Measurements from ENCODE around the gene RCAN2.

RCAN2 gene

DNA sequence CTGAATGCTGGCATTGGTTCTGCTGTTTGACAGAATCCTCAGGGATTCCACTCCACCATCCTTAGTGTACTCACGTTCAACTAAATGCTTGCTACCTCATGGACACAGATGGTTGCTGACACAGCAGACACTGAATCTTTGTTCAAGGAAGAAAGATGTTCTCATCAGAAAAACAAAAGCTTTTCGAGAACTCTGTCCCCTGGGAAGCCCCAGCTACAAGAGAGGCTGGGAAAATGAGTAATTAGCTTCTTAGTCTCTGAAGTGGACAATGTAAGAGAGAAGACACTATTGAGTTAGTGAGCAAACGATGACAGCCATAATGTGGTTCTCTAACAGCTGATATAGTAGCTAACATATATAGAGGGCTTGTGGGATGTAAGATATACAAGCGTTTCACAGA lies 289.5 kb downstream of the RCAN2 start:
- no peak for TF ChIP-seq ZNF70 (CRISPR knock-in tag; IDR thresholded peaks at IDR 0.05)
- TF ChIP-seq, protein P1, sequence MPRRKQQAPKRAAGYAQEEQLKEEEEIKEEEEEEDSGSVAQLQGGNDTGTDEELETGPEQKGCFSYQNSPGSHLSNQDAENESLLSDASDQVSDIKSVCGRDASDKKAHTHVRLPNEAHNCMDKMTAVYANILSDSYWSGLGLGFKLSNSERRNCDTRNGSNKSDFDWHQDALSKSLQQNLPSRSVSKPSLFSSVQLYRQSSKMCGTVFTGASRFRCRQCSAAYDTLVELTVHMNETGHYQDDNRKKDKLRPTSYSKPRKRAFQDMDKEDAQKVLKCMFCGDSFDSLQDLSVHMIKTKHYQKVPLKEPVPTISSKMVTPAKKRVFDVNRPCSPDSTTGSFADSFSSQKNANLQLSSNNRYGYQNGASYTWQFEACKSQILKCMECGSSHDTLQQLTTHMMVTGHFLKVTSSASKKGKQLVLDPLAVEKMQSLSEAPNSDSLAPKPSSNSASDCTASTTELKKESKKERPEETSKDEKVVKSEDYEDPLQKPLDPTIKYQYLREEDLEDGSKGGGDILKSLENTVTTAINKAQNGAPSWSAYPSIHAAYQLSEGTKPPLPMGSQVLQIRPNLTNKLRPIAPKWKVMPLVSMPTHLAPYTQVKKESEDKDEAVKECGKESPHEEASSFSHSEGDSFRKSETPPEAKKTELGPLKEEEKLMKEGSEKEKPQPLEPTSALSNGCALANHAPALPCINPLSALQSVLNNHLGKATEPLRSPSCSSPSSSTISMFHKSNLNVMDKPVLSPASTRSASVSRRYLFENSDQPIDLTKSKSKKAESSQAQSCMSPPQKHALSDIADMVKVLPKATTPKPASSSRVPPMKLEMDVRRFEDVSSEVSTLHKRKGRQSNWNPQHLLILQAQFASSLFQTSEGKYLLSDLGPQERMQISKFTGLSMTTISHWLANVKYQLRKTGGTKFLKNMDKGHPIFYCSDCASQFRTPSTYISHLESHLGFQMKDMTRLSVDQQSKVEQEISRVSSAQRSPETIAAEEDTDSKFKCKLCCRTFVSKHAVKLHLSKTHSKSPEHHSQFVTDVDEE (CRISPR knock-in tag; IDR thresholded peaks at IDR 0.05), result no peak
- TF ChIP-seq TCF4 (CRISPR knock-in tag; IDR thresholded peaks at IDR 0.05; ENCODE audit: borderline replicate concordance), result no peak
- TF ChIP-seq BACH2 (CRISPR knock-in tag; IDR thresholded peaks at IDR 0.05; ENCODE audit: borderline replicate concordance), result no peak
- TF ChIP-seq CSDC2 (CRISPR knock-in tag; IDR thresholded peaks at IDR 0.05), result no peak
- TF ChIP-seq, protein P2, sequence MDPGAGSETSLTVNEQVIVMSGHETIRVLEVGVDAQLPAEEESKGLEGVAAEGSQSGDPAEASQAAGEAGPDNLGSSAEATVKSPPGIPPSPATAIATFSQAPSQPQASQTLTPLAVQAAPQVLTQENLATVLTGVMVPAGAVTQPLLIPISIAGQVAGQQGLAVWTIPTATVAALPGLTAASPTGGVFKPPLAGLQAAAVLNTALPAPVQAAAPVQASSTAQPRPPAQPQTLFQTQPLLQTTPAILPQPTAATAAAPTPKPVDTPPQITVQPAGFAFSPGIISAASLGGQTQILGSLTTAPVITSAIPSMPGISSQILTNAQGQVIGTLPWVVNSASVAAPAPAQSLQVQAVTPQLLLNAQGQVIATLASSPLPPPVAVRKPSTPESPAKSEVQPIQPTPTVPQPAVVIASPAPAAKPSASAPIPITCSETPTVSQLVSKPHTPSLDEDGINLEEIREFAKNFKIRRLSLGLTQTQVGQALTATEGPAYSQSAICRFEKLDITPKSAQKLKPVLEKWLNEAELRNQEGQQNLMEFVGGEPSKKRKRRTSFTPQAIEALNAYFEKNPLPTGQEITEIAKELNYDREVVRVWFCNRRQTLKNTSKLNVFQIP (CRISPR knock-in tag; IDR thresholded peaks at IDR 0.05; ENCODE audit: borderline replicate concordance, low read depth), result no peak
- TF ChIP-seq ZNF565 (CRISPR knock-in tag; conservative IDR thresholded peaks at IDR 0.05; ENCODE audit: low read depth), result no peak
- no peak for TF ChIP-seq OSR1 (CRISPR knock-in tag; IDR thresholded peaks at IDR 0.05)
- TF ChIP-seq, protein P3, sequence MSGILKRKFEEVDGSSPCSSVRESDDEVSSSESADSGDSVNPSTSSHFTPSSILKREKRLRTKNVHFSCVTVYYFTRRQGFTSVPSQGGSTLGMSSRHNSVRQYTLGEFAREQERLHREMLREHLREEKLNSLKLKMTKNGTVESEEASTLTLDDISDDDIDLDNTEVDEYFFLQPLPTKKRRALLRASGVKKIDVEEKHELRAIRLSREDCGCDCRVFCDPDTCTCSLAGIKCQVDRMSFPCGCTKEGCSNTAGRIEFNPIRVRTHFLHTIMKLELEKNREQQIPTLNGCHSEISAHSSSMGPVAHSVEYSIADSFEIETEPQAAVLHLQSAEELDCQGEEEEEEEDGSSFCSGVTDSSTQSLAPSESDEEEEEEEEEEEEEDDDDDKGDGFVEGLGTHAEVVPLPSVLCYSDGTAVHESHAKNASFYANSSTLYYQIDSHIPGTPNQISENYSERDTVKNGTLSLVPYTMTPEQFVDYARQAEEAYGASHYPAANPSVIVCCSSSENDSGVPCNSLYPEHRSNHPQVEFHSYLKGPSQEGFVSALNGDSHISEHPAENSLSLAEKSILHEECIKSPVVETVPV (CRISPR knock-in tag; IDR thresholded peaks at IDR 0.05), result no peak
- TF ChIP-seq ZFP30 (CRISPR knock-in tag; IDR thresholded peaks at IDR 0.05), result no peak
- ATAC-seq, result no peak

DNA sequence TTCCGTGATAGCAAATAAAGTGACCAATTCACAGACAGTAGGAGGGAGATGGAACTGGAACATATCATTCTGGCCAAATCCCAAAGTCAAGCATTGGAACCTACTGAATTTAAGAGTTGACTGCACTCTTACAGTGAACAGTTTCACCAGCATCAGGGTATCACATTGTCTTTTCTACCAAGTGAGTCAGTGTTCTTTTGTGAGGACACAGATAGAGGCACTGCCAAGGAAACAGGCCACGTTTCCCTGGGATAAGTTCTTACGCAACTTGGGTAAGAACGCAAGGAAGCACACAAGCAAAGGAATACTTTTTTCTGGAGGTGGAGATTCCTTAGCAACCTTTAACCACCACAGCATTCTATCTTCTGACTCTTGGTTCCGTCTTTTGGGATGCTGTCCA lies 291.9 kb downstream of the RCAN2 start:
- TF ChIP-seq OSR1 (CRISPR knock-in tag; IDR thresholded peaks at IDR 0.05) (no peak), TOX (CRISPR knock-in tag; IDR thresholded peaks at IDR 0.05; ENCODE audit: borderline replicate concordance) (no peak), ZNF70 (CRISPR knock-in tag; IDR thresholded peaks at IDR 0.05) (no peak)
- TF ChIP-seq, protein P4, sequence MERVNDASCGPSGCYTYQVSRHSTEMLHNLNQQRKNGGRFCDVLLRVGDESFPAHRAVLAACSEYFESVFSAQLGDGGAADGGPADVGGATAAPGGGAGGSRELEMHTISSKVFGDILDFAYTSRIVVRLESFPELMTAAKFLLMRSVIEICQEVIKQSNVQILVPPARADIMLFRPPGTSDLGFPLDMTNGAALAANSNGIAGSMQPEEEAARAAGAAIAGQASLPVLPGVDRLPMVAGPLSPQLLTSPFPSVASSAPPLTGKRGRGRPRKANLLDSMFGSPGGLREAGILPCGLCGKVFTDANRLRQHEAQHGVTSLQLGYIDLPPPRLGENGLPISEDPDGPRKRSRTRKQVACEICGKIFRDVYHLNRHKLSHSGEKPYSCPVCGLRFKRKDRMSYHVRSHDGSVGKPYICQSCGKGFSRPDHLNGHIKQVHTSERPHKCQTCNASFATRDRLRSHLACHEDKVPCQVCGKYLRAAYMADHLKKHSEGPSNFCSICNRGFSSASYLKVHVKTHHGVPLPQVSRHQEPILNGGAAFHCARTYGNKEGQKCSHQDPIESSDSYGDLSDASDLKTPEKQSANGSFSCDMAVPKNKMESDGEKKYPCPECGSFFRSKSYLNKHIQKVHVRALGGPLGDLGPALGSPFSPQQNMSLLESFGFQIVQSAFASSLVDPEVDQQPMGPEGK (CRISPR knock-in tag; IDR thresholded peaks at IDR 0.05; ENCODE audit: borderline replicate concordance), result no peak
- ATAC-seq, result no peak

DNA sequence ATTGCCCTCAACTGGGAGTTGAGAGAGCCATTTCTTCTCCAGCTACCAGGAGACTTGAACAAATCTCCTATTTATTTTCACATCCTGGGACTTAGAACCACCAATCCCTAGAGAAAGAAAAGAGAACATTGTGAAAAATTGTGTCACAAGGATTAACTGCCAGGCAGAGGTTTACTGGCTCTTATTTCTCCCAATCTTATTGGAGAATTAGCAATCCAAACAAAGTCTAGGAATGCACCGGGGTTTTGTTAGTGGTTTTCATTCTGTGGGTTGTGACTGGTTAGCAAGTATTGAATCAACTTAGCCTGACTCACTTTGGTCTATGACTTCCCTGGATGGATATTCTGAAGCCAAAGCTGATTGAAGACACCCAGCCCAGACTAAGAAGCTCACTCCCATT lies 299.3 kb downstream of the RCAN2 start:
- ATAC-seq, result no peak
- TF ChIP-seq, protein P4 (CRISPR knock-in tag; IDR thresholded peaks at IDR 0.05; ENCODE audit: borderline replicate concordance), result no peak
- TF ChIP-seq, protein P2 (CRISPR knock-in tag; IDR thresholded peaks at IDR 0.05; ENCODE audit: borderline replicate concordance, low read depth), result no peak
- TF ChIP-seq ZC3H10 (CRISPR knock-in tag; IDR thresholded peaks at IDR 0.05) (no peak), ZFP30 (CRISPR knock-in tag; IDR thresholded peaks at IDR 0.05) (no peak), PPARA (CRISPR knock-in tag; IDR thresholded peaks at IDR 0.05; ENCODE audit: borderline replicate concordance) (no peak), GLIS3 (CRISPR knock-in tag; IDR thresholded peaks at IDR 0.05) (no peak), ZNF8 (CRISPR knock-in tag; IDR thresholded peaks at IDR 0.05) (no peak), RARB (CRISPR knock-in tag; IDR thresholded peaks at IDR 0.05) (no peak), SNAI2 (CRISPR knock-in tag; IDR thresholded peaks at IDR 0.05) (no peak), ZNF70 (CRISPR knock-in tag; IDR thresholded peaks at IDR 0.05) (no peak), ZNF565 (CRISPR knock-in tag; conservative IDR thresholded peaks at IDR 0.05; ENCODE audit: low read depth) (no peak), TCF4 (CRISPR knock-in tag; IDR thresholded peaks at IDR 0.05; ENCODE audit: borderline replicate concordance) (no peak), CSDC2 (CRISPR knock-in tag; IDR thresholded peaks at IDR 0.05) (no peak), ESRRG (CRISPR knock-in tag; IDR thresholded peaks at IDR 0.05) (no peak), TOX (CRISPR knock-in tag; IDR thresholded peaks at IDR 0.05; ENCODE audit: borderline replicate concordance) (no peak), ISL1 (CRISPR knock-in tag; IDR thresholded peaks at IDR 0.05) (no peak)
- TF ChIP-seq, protein P3 (CRISPR knock-in tag; IDR thresholded peaks at IDR 0.05), result no peak
- TF ChIP-seq, protein P1 (CRISPR knock-in tag; IDR thresholded peaks at IDR 0.05), result no peak

All from SK-N-SH treated with all-trans-retinoic acid at 6 μM for 48 hours (cell line).